Body of pancreas (tissue), 4 donors: ENCODE measurements around the gene C14orf93.

Experiments
- CTCF ChIP-seq, 7 experiments: fragments of 450-650 bp in 4 of 7; fragments of 200-600 bp in 3 of 7; sonication (generic) in 3 of 7; IDR thresholded peaks; one replicate each; pipeline ENCODE4 v1.5.1; 2016 to 2019; ENCODE audit warnings: antibody characterized with exemption in 7 of 7
- POLR2A ChIP-seq, 3 donors: fragments of 450-650 bp; IDR thresholded peaks; one replicate each; pipeline ENCODE4 v1.6.1; 2016; ENCODE audit warnings: antibody characterized with exemption in 3 of 3, mild to moderate bottlenecking in 2 of 3

- TF ChIP-seq CTCF (IDR thresholded peaks at IDR 0.05) (no peak), POLR2A (IDR thresholded peaks at IDR 0.05) (no peak)
Measured at GRCh38 chr14:22991852-22992251, 18.1 kb downstream of the C14orf93 start.
